Measurements from ENCODE around the gene ZNF285. TPM values are rescaled to one million over a fixed set of nuclear protein-coding genes. Genes with fewer than 3 reads are reported as not detected.

Gene ZNF285
- polyA plus RNA-seq, 1 of the 3 experiments (the other 2 are of a cell fraction) = 0.87 TPM

- Histone ChIP-seq H3K27me3 (ENCODE audit: insufficient read depth) (no peaks in the 10 kb centered on the region), H3K4me2 (no peak overlapping the region), H3K27ac (ENCODE audit: low read depth in 2 of 2, low read length in 1 of 2) (no peak overlapping the region), H3K4me1 (ENCODE audit: control insufficient read depth in 1 of 2, insufficient read depth in 2 of 2, low read depth in 1 of 2, low read length in 1 of 2) (no peaks in the 10 kb centered on the region), H3K36me3 (replicated peaks in 1 of 2; ENCODE audit: control insufficient read depth in 1 of 2, insufficient read depth in 2 of 2, low read length in 1 of 2) (no peaks in the 10 kb centered on the region), H3K9me2 (no peaks in the 10 kb centered on the region; the same call in 1 of the 2 replicates), H2AFZ (ENCODE audit: low read depth) (no peak overlapping the region), H3F3A (replicated peaks; ENCODE audit: insufficient read depth) (no peaks in the 10 kb centered on the region), H3K9ac (no peak overlapping the region), H3K79me2 (ENCODE audit: insufficient read depth) (no peaks in the 10 kb centered on the region), H3K9me3 (no peaks in the 10 kb centered on the region), H4K20me1 (ENCODE audit: insufficient read depth) (no peaks in the 10 kb centered on the region), H3K4me3 (ENCODE audit: low read depth in 2 of 2, low read length in 1 of 2) (no peak overlapping the region)
- DNase-seq = no peak
- TF ChIP-seq USF1 (IDR thresholded peaks at IDR 0.05; ENCODE audit: borderline replicate concordance, low read depth) = no peak
- no peak for TF ChIP-seq JUND (IDR thresholded peaks at IDR 0.05)
- no peak for TF ChIP-seq REST (IDR thresholded peaks at IDR 0.05; ENCODE audit: low read depth, low read length)
- no peak for TF ChIP-seq SMC3 (IDR thresholded peaks at IDR 0.05; ENCODE audit: low read depth, low read length)
- no peak for TF ChIP-seq TAF1 (IDR thresholded peaks at IDR 0.05; ENCODE audit: borderline replicate concordance, low read depth, low read length)
- no peak for TF ChIP-seq ELF1 (IDR thresholded peaks at IDR 0.05)
- TF ChIP-seq YY1 (IDR thresholded peaks at IDR 0.05; ENCODE audit: low read depth) = no peak
- TF ChIP-seq NRF1 (IDR thresholded peaks at IDR 0.05; ENCODE audit: low read depth, low read length) = no peak
- TF ChIP-seq RXRA (IDR thresholded peaks at IDR 0.05; ENCODE audit: borderline replicate concordance, low read depth) = no peak
- no peak for TF ChIP-seq CTCF (IDR thresholded peaks at IDR 0.05)
- TF ChIP-seq GATA2 (CRISPR knock-in tag; IDR thresholded peaks at IDR 0.05) = no peak
- no peak for TF ChIP-seq ZBTB33 (IDR thresholded peaks at IDR 0.05; ENCODE audit: borderline replicate concordance, low read depth)
- no peak for TF ChIP-seq TCF12 (IDR thresholded peaks at IDR 0.05)
- CTCF ChIA-PET = no interaction called here
- 27% methylated on average over 2 of the region's 2 CpGs for WGBS (ENCODE audit: low lambda C conversion rate)
- POLR2A ChIA-PET = no interaction called here
These were observed 26.6 kb downstream of the ZNF285 start for GRCh38 chr19:44374789-44375188.

Measured in SK-N-SH (cell line).